Prostate gland (tissue), 2 donors: Measurements from ENCODE around the gene LIMS2.

Source experiments
- CTCF ChIP-seq, 4 experiments: fragments of 200-600 bp in 2 of 4; fragments of 450-650 bp in 2 of 4; sonication (generic) in 2 of 4; IDR thresholded peaks; 1 replicate in 3 of 4; 2 replicates in 1 of 4; pipeline ENCODE4 v1.5.1; 2016 to 2019; ENCODE audit warnings: antibody characterized with exemption in 4 of 4, mild to moderate bottlenecking in 2 of 4, moderate library complexity in 2 of 4
- POLR2A ChIP-seq: fragments of 450-650 bp; IDR thresholded peaks from one replicate; pipeline ENCODE4 v1.6.1; 2016; ENCODE audit warnings: antibody characterized with exemption, mild to moderate bottlenecking
- POLR2AphosphoS5 ChIP-seq: sonication (generic); formaldehyde crosslinking; IDR thresholded peaks from one replicate; pipeline ENCODE4 v1.6.1; 2017; ENCODE audit warnings: antibody characterized with exemption

- TF ChIP-seq POLR2A (no peak), CTCF (IDR thresholded peaks at IDR 0.05) (no peak), POLR2AphosphoS5 (no peak)
Observed at GRCh38 chr2:127698553-127699355, 23.4 kb upstream of the LIMS2 start.
